Skin epidermis (tissue), 12 donors: ENCODE measurements around the gene HADHA.

Experiments
- H3K27ac ChIP-seq, 21 experiments: fragments of 200-600 bp; sonication (generic) in 11 of 21; one replicate each; pipeline ENCODE4 v1.5.0; 2020; ENCODE audit warnings: mild to moderate bottlenecking in 3 of 21, inconsistent platforms in 2 of 21, moderate library complexity in 2 of 21
- H3K4me3 ChIP-seq, 7 experiments: fragments of 200-600 bp; sonication (generic) in 2 of 7; one replicate each; pipeline ENCODE4 v1.5.0; 2020; ENCODE audit warnings: inconsistent platforms in 2 of 7, mild to moderate bottlenecking in 2 of 7, moderate library complexity in 1 of 7

Gene HADHA

DNA sequence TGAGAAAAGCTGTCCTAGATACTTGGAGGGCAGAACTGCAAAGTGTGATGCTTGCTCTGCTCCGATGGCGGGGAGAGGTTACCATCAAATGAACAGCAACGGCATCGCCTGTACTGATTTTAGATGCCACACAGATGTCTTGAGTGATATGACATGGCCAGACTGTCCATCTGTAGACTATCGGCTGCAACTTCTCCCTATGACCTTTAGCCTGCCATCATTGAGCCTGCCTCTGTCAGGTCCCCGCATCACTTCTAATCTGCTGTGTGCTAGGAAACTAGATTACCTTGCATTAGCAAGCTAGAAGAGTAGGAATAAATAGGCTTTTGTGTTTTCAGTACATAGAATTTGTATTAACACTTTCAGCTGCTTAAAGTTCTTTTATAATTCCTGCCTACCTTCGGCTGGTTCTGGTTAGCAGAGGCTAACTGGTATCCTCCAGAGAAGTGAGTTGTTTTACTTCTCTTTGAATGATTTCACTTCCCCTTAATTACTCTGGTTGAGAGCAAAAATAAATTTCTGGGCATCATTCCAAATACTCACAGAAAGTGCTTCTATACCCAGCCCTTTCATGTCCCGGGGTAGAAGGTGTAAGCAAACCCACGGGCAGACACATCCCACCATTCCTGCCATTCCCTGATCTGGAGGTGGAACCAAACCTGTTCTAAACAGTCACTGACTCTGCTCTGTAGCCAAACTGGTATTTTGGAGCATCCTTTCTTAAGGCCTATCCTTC lies 47.6 kb downstream of the HADHA start:
- Histone ChIP-seq H3K27ac (peak overlapping the region in 1 of 21 experiments; percentile 19), H3K4me3 (no peak overlapping the region)

DNA sequence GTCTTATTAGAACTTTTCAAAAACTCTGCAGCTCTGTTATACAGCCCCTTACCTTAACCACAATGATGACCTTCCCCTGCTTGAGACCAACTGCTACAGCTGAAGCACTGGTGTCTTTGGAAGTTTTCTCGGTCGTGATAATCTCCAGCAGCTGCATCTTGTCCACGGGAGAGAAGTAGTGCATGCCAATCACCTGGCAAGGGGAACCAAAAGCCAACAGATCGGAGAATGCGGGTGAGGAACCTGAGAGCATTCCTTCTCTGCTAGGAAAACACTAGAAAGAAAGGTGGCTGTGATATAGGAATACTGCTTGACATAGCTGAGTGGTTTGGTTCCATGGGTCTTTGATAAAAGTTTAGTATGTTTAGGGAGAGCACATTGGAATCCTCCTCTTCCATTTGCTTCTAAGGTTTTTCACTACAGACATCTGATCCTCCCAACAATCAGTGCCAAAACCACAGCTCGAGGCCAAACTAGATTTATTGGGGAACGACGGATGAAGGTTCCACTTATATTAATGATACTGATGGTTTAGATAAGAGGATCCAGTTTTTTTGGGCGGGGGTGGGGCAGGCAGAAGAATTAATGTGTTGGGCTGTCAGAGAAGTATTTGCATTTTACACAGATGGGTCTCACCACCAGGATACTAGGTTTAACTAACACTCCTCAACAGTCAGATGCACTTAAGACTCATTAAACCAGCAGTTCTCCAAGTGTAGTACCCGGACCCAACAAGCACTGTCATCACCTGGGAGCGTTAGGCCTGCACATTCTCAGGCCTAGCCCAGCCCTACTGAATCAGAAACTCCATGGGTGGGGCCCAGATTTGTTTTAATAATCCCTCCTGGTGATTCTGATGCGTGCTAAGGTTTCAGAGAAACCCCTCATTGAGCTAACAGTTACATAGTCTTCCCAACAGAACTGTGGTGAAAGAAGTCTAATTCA lies 49.1 kb downstream of the HADHA start:
- no peak overlapping the region for H3K4me3 ChIP-seq

GRCh38 chr2:26193578-26194231 lies 50.7 kb downstream of the HADHA start:
- no peak overlapping the region for H3K4me3 ChIP-seq
- H3K27ac ChIP-seq: no peak overlapping the region

More for the DNA sequence above, 49.1 kb downstream of the HADHA start:
- peak overlapping the region in 1 of 21 experiments; percentile 11 for H3K27ac ChIP-seq

DNA sequence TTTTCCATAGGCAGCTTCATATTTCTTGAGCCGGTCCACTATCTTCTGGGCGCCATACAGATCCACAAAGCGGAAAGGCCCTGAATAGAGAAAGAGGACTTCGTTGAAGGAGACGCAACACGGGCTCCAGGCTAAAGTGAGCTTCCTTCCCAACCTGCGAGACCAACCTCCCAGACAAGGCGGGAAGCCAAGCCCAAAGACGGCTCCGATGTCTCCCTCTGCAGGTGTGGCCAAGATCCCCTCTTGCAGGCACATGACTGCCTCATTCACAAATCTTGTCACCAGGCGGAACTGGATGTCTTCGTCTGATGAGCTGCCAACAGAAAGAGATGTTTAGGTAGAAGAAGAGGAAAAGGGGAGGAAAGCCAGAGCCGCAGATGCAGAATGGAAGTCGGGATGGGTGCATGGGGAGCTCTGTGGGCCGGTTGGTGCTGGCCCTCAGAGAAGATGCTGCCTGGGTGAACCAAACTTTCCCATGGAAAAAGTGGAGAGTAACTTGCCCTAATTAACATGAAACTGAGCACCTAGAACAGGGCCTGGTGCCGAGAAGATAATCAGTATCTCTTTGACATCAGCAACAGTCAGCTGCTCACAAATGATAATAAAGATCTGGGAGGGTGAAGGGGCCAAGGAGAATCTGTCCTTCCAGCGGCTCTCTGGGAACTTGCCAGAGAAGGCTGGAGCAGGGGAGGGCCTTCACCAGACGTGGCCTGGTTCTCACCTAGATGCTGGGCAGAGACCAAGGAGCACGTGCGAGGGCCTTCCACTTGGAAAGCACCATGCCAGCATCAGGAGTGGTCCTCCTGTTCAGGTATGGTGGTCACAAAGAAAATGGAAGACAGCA lies 52.9 kb downstream of the HADHA start:
- no peak overlapping the region for H3K4me3 ChIP-seq
- H3K27ac ChIP-seq: no peak overlapping the region

- H3K4me3 ChIP-seq: no peak overlapping the region
- no peak overlapping the region for H3K27ac ChIP-seq
Observed at GRCh38 chr2:26190369-26190768, 54.1 kb downstream of the HADHA start.

DNA sequence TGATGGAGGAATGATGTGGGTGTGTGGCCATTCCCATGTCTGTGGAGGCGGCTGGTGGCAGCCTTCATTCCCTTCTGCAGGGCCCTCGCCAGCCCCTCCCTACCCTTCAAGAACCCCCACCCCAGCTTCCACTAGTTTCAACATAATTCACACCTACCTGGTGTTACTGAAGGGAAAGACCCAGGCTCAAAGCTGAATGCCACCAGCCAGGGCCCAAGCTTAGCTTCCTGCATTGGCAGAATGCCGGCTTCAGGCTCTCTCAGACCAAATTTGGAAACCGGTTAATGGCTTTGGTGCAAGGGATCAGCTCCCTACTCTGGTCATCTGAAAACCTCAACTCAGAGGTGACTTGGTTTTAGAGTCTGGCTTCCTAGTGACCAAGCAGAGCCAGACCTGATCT lies 54.7 kb downstream of the HADHA start:
- Histone ChIP-seq H3K4me3 (no peak overlapping the region), H3K27ac (no peak overlapping the region)

DNA sequence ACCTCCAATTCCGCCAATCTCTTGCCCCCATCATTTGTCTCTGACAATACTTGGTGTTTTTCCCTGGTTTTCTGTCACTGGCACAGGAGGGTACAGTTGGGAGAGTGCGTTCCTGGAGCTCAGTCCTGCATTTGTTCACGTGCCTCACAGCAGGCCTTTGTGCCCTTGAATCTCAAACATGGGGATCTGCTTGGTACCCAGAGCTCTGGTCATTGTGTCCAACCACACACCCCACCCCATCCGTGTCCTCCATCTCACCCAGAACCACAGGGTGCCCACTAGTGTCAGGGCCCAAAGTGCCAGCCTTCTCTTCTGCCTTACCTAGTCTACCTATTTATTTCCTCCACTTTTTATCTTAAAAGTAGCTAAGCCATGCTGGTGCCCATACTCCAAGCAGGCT lies 55.3 kb downstream of the HADHA start:
- no peak overlapping the region for H3K4me3 ChIP-seq
- H3K27ac ChIP-seq: no peak overlapping the region

- Histone ChIP-seq H3K27ac (no peak overlapping the region), H3K4me3 (no peak overlapping the region)
Observed at GRCh38 chr2:26187537-26188104, 56.8 kb downstream of the HADHA start.

GRCh38 chr2:26187114-26187513 lies 57.3 kb downstream of the HADHA start:
- no peak overlapping the region for H3K4me3 ChIP-seq
- no peak overlapping the region for H3K27ac ChIP-seq

DNA sequence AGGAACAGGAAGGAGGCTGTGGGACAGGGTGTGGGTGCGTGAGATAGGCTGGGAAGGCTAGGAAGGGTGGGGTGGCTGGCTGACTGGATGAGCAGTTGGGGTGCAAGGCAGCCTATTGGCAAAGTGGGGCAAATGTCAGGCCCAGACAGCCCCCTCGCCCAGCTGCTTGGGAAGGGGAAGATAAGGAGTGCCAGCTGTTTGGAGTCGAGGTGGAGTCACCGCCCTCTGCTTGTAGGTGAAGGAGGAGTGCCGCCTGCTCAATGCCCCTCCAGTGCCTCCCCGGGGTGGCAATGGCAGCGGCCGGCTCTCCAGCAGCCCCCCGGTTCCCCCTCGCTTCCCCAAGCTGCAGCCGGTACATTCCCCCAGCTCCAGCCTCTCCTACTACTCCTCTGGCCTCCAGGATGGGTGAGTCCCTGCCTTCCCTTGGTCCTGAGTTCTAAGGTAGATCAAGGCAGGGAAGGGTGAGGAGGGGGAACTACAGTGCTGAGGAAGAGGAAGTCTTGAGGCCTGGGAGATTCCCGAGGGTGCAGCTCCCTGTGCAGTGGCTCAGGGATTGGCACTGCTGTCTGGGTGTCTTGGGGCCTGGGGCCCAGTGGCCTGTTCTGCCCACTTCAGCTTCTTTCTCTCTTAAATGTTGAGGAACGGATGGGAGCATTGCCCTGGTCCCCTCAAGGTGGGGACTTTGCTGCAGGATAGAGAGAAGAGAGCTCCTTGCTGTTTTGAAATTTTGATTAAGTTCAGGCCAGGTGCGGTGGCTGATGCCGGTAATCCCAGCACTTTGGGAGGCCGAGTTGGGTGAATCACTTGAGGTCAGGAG lies 58.3 kb downstream of the HADHA start:
- Histone ChIP-seq H3K27ac (peak overlapping the region in 4 of 21 experiments; percentile 25 to 86 (median 83)), H3K4me3 (peak overlapping the region in 4 of 7 experiments; percentile 40 to 59 (median 50))

- peak overlapping the region in 18 of 21 experiments; percentile 17 to 86 (median 70) for H3K27ac ChIP-seq
- H3K4me3 ChIP-seq: peak overlapping the region; percentile 28 to 59 (median 45)
Observed at GRCh38 chr2:26185304-26185928, 59.0 kb downstream of the HADHA start.

DNA sequence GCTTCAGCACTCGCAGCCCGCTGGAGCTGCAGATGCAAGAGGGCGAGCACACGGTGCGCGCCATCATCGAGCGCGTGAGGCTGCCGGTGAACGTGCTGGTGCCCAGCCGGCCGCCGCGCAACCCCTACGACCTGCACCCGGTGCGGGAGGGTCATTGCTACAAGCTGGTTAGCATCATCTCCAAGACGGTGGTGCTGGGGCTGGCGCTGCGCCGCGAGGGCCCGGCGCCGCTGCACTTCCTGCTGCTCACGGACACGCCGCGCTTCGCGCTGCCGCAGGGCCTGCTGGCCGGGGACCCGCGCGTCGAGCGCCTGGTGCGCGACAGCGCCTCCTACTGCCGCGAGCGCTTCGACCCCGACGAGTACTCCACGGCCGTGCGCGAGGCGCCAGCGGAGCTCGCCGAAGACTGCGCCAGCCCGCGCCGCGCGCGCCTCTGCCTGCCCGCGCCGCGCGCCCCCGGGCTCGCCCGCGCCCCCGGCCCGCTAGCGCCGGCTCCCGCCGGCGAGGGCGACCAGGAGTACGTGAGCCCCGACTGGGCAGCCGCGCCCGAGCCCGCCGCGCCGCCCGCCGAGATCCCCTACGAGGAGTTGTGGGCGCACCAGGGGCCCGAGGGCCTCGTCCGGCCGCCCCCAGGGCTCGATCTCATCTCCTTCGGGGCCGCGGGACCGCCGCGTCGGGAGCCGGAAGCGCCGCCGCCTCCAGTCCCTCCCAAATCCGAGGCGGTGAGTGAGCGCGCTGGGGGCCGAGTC lies 59.7 kb downstream of the HADHA start:
- H3K27ac ChIP-seq: peak overlapping the region in 18 of 21 experiments; percentile 17 to 86 (median 70)

GRCh38 chr2:26184121-26184520 lies 60.3 kb downstream of the HADHA start:
- H3K27ac ChIP-seq: peak overlapping the region in 5 of 21 experiments; percentile 37 to 78 (median 62)
- peak overlapping the region in 6 of 7 experiments; percentile 11 to 59 (median 40) for H3K4me3 ChIP-seq

More for the DNA sequence above, 59.7 kb downstream of the HADHA start:
- peak overlapping the region; percentile 28 to 59 (median 45) for H3K4me3 ChIP-seq

GRCh38 chr2:26182887-26183630 lies 61.4 kb downstream of the HADHA start:
- H3K27ac ChIP-seq: no peak overlapping the region
- no peak overlapping the region for H3K4me3 ChIP-seq

GRCh38 chr2:26182441-26182840 lies 62.0 kb downstream of the HADHA start:
- no peak overlapping the region for H3K4me3 ChIP-seq
- no peak overlapping the region for H3K27ac ChIP-seq

DNA sequence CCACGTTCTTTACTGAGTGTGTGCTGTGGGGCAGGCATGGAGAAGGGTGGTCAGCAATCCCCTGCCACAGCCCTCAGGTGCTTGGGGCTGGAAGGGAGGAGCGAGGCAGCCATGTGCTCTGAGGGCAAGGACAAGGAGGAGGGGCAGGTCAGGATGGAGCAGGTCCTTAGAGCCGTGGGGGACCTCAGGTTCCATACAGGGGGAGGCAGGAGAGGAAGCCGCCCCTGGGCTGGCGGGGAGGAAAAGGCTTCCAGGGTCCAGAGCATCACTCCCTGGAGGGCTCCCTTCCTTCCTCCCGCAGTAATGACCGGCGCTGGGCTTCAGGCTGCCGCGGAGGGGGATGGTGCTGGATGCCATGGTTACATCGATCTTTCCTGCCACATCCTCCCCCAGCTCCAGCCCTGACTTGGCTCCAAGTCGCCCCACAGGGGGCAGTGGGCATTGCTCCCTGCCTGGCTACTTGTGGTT lies 65.0 kb downstream of the HADHA start:
- H3K4me3 ChIP-seq: peak overlapping the region in 6 of 7 experiments; percentile 33 to 45 (median 42)
- peak overlapping the region in 4 of 21 experiments; percentile 3 to 65 (median 40) for H3K27ac ChIP-seq
